ENCODE data around the gene DDN.

Gene DDN

DNA sequence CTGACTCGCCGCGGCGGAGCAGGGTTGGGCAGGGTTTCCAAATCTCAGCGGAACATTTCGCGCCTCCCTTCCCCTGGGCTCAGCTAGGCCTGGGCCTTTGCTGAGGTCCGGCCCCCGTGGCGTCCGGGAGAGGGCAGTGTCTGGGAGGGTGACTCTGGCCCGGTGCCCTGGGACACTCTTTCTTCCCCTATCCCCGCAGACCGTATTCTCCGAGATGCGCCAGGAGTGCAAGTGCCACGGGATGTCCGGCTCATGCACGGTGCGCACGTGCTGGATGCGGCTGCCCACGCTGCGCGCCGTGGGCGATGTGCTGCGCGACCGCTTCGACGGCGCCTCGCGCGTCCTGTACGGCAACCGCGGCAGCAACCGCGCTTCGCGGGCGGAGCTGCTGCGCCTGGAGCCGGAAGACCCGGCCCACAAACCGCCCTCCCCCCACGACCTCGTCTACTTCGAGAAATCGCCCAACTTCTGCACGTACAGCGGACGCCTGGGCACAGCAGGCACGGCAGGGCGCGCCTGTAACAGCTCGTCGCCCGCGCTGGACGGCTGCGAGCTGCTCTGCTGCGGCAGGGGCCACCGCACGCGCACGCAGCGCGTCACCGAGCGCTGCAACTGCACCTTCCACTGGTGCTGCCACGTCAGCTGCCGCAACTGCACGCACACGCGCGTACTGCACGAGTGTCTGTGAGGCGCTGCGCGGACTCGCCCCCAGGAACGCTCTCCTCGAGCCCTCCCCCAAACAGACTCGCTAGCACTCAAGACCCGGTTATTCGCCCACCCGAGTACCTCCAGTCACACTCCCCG is 18.0 kb downstream of the DDN start:
- Histone ChIP-seq H3K18ac (ENCODE audit: low read length) (no peak overlapping the region), H2BK12ac (ENCODE audit: low read length) (no peak overlapping the region)

DNA sequence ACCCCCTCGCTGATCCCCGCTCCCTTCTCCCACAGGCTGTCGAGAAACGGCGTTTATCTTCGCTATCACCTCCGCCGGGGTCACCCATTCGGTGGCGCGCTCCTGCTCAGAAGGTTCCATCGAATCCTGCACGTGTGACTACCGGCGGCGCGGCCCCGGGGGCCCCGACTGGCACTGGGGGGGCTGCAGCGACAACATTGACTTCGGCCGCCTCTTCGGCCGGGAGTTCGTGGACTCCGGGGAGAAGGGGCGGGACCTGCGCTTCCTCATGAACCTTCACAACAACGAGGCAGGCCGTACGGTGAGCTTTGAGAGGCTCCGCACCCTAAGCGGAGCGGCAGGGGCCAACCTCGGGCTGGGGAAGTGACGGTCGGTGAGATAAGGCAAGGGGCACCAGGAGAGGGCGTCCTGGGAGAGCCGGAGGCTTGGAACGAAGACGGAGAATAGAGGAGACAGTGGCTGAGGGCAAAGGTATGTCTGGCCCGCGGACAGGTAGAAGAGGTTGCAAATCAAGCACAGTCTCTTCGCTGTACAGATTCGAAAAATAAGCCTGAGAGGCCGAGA is 18.7 kb downstream of the DDN start:
- no peak overlapping the region for H4K91ac ChIP-seq (ENCODE audit: low read depth, low read length)
- no peak overlapping the region for H2AK5ac ChIP-seq (ENCODE audit: low read length)
- H3K4ac ChIP-seq (ENCODE audit: low read depth, low read length): no peak overlapping the region
- H3K18ac ChIP-seq (ENCODE audit: low read length): no peak overlapping the region
- no peak overlapping the region for H2BK120ac ChIP-seq (ENCODE audit: insufficient read depth, low read length, poor library complexity)
- H3K79me1 ChIP-seq (ENCODE audit: low read length): no peaks in the 10 kb centered on the region
- no peak overlapping the region for H3K23ac ChIP-seq (ENCODE audit: low read length)
- peaks cover 24 to 35% of the 10 kb centered on the region in 2 experiments for H3K4me1 ChIP-seq (ENCODE audit: control insufficient read depth in 1 of 2, insufficient read depth in 2 of 2, low read length in 2 of 2)
- DNase-seq: peak; percentile 62 to 74
- peak overlapping the region; percentile 32 for H2AFZ ChIP-seq (ENCODE audit: insufficient read depth, low read length, poor library complexity)
- H4K8ac ChIP-seq (ENCODE audit: low read depth, low read length): no peak overlapping the region
- no peak overlapping the region for H3K14ac ChIP-seq (ENCODE audit: low read length)
- H2BK12ac ChIP-seq (ENCODE audit: low read length): no peak overlapping the region
- peaks cover 9% of the 10 kb centered on the region for H3K9me3 ChIP-seq (ENCODE audit: insufficient read depth, low read depth, low read length)
- no peaks in the 10 kb centered on the region for H3K36me3 ChIP-seq (ENCODE audit: control insufficient read depth in 1 of 2, insufficient read depth in 2 of 2, low read length in 2 of 2)
- no peak overlapping the region for H2BK5ac ChIP-seq (ENCODE audit: low read depth, low read length, poor library complexity)
- no CpG with 5 or more reads among the region's 46 CpGs for WGBS (ENCODE audit: extremely low coverage, insufficient coverage, insufficient read length)
- H3K4me2 ChIP-seq (ENCODE audit: low read length): peak overlapping the region; percentile 54
- H3K9ac ChIP-seq (ENCODE audit: low read length): no peak overlapping the region
- peaks cover 90% of the 10 kb centered on the region for H3K27me3 ChIP-seq (ENCODE audit: insufficient read depth, low read length)
- H4K12ac ChIP-seq (ENCODE audit: low read depth, low read length): no peak overlapping the region
- H3K27ac ChIP-seq (ENCODE audit: low read depth, low read length): no peak overlapping the region
- H3K79me2 ChIP-seq (ENCODE audit: control insufficient read depth, insufficient read depth, low read length, poor library complexity): no peaks in the 10 kb centered on the region
- H3K4me3 ChIP-seq (ENCODE audit: low read depth, low read length): peak overlapping the region; percentile 55

More for the DNA sequence above, 18.0 kb downstream of the DDN start:
- no peak overlapping the region for H3K4ac ChIP-seq (ENCODE audit: low read depth, low read length)
- no peak overlapping the region for H2AK5ac ChIP-seq (ENCODE audit: low read length)
- WGBS (ENCODE audit: extremely low coverage, insufficient coverage, insufficient read length): no CpG with 5 or more reads among the region's 91 CpGs
- no peak overlapping the region for H3K14ac ChIP-seq (ENCODE audit: low read length)
- no peaks in the 10 kb centered on the region for H3K79me2 ChIP-seq (ENCODE audit: control insufficient read depth, insufficient read depth, low read length, poor library complexity)
- peaks cover 24 to 35% of the 10 kb centered on the region in 2 experiments for H3K4me1 ChIP-seq (ENCODE audit: control insufficient read depth in 1 of 2, insufficient read depth in 2 of 2, low read length in 2 of 2)
- no peak for DNase-seq
- H2BK5ac ChIP-seq (ENCODE audit: low read depth, low read length, poor library complexity): no peak overlapping the region
- H3K36me3 ChIP-seq (ENCODE audit: control insufficient read depth in 1 of 2, insufficient read depth in 2 of 2, low read length in 2 of 2): no peaks in the 10 kb centered on the region
- no peak overlapping the region for H4K91ac ChIP-seq (ENCODE audit: low read depth, low read length)
- peaks cover 11% of the 10 kb centered on the region for H3K9me3 ChIP-seq (ENCODE audit: insufficient read depth, low read depth, low read length)
- no peak overlapping the region for H3K27ac ChIP-seq (ENCODE audit: low read depth, low read length)
- H2BK120ac ChIP-seq (ENCODE audit: insufficient read depth, low read length, poor library complexity): no peak overlapping the region
- no peaks in the 10 kb centered on the region for H3K79me1 ChIP-seq (ENCODE audit: low read length)
- H3K4me2 ChIP-seq (ENCODE audit: low read length): peak overlapping the region; percentile 54
- H4K12ac ChIP-seq (ENCODE audit: low read depth, low read length): no peak overlapping the region
- H4K8ac ChIP-seq (ENCODE audit: low read depth, low read length): no peak overlapping the region
- no peak overlapping the region for H3K9ac ChIP-seq (ENCODE audit: low read length)
- peaks cover 84% of the 10 kb centered on the region for H3K27me3 ChIP-seq (ENCODE audit: insufficient read depth, low read length)
- H2AFZ ChIP-seq (ENCODE audit: insufficient read depth, low read length, poor library complexity): peak overlapping the region; percentile 8
- peak overlapping the region; percentile 55 for H3K4me3 ChIP-seq (ENCODE audit: low read depth, low read length)
- no peak overlapping the region for H3K23ac ChIP-seq (ENCODE audit: low read length)

DNA sequence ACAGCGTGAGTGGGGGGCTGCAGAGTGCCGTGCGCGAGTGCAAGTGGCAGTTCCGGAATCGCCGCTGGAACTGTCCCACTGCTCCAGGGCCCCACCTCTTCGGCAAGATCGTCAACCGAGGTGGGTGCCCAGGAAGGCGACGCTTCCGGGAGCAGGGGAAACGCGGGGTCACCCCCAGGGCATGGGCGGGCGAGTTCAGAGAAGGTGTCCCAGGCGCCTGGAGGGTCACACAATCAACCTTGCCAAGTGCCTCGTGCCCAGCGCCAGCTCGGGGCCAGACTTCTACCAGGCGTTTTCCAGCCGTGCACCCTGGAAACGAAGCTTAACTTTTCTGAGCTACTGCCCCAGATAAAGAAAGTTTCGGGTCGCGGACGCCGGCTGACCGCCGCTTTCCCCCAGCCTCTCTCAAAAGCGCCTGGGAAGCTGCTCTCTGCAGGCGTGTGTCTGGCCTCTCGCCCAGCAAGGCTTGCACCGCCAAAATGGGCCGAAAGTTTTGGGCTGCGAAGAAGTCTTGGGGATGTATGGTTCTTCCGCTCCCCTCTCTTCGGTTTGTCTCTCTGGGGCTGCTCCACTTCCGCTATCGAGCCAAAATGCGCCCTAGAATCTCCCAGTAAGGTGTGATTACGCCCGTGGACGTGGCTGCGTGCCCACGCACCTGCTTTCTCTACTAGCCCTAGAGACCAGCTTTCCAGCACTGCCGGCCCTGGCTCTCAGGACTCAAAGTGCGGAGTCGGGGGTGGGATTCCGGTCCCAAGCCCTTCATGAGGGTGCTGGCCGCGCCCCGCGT is 19.4 kb downstream of the DDN start:
- H4K8ac ChIP-seq (ENCODE audit: low read depth, low read length): no peak overlapping the region
- H4K12ac ChIP-seq (ENCODE audit: low read depth, low read length): no peak overlapping the region
- no peak overlapping the region for H4K91ac ChIP-seq (ENCODE audit: low read depth, low read length)
- no peak overlapping the region for H2AK5ac ChIP-seq (ENCODE audit: low read length)
- DNase-seq: no peak
- no peak overlapping the region for H2BK12ac ChIP-seq (ENCODE audit: low read length)
- H3K9ac ChIP-seq (ENCODE audit: low read length): no peak overlapping the region
- H3K4me3 ChIP-seq (ENCODE audit: low read depth, low read length): no peak overlapping the region
- no peaks in the 10 kb centered on the region for H3K79me1 ChIP-seq (ENCODE audit: low read length)
- H3K14ac ChIP-seq (ENCODE audit: low read length): no peak overlapping the region
- peaks cover 24 to 35% of the 10 kb centered on the region in 2 experiments for H3K4me1 ChIP-seq (ENCODE audit: control insufficient read depth in 1 of 2, insufficient read depth in 2 of 2, low read length in 2 of 2)
- no peak overlapping the region for H3K4ac ChIP-seq (ENCODE audit: low read depth, low read length)
- H3K27me3 ChIP-seq (ENCODE audit: insufficient read depth, low read length): peaks cover 86% of the 10 kb centered on the region
- H3K4me2 ChIP-seq (ENCODE audit: low read length): peak overlapping the region; percentile 54
- peaks cover 9% of the 10 kb centered on the region for H3K9me3 ChIP-seq (ENCODE audit: insufficient read depth, low read depth, low read length)
- H3K23ac ChIP-seq (ENCODE audit: low read length): no peak overlapping the region
- H2AFZ ChIP-seq (ENCODE audit: insufficient read depth, low read length, poor library complexity): peak overlapping the region; percentile 32
- no peak overlapping the region for H2BK5ac ChIP-seq (ENCODE audit: low read depth, low read length, poor library complexity)
- H3K18ac ChIP-seq (ENCODE audit: low read length): no peak overlapping the region
- WGBS (ENCODE audit: extremely low coverage, insufficient coverage, insufficient read length): no CpG with 5 or more reads among the region's 55 CpGs
- no peak overlapping the region for H3K27ac ChIP-seq (ENCODE audit: low read depth, low read length)
- no peaks in the 10 kb centered on the region for H3K79me2 ChIP-seq (ENCODE audit: control insufficient read depth, insufficient read depth, low read length, poor library complexity)
- no peak overlapping the region for H2BK120ac ChIP-seq (ENCODE audit: insufficient read depth, low read length, poor library complexity)
- no peaks in the 10 kb centered on the region for H3K36me3 ChIP-seq (ENCODE audit: control insufficient read depth in 1 of 2, insufficient read depth in 2 of 2, low read length in 2 of 2)

DNA sequence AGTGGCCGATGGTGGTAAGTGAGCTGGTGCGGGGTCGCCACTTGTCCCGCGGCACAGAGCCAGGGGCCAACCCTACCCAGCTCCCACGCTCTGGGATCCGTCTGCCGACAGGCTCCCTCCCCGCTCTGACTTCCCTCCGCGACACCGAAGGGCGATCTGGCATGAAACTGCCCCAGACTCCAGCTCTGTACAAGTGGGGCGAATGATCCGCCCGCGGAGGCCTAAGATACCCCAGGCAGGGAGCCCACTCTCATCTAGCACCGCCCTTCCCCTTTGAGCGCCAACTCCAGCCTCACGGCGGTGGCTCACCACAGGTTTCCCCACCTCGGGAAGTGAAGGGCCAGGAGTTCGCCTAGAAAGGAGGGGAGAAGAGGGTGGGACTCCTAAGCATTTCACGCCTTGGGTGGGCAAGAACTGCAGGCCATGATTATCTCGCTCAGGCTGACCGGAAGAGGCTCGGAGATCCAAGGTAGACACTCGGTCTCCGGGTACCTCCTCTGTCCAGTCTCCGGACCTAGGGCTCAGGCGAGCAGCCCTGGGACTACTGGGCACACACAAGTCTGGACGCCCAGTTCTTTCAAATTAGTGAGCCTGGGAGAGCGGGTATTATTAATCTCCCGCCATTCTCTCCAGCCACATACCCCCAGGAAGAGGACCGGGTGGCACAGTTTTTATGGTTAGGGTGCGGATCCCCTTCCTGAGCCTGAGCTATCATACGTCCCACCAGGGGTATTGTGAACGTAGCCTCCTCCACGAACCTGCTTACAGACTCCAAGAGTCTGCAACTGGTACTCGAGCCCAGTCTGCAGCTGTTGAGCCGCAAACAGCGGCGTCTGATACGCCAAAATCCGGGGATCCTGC is 20.2 kb downstream of the DDN start:
- DNase-seq: no peak
- Histone ChIP-seq H2BK12ac (ENCODE audit: low read length) (no peak overlapping the region), H3K18ac (ENCODE audit: low read length) (no peak overlapping the region), H3K14ac (ENCODE audit: low read length) (no peak overlapping the region), H3K4me1 (ENCODE audit: control insufficient read depth in 1 of 2, insufficient read depth in 2 of 2, low read length in 2 of 2) (peaks cover 24 to 35% of the 10 kb centered on the region in 2 experiments), H3K27me3 (ENCODE audit: insufficient read depth, low read length) (peaks cover 78% of the 10 kb centered on the region), H3K79me2 (ENCODE audit: control insufficient read depth, insufficient read depth, low read length, poor library complexity) (no peaks in the 10 kb centered on the region), H2BK120ac (ENCODE audit: insufficient read depth, low read length, poor library complexity) (no peak overlapping the region), H3K27ac (ENCODE audit: low read depth, low read length) (no peak overlapping the region), H3K36me3 (ENCODE audit: control insufficient read depth in 1 of 2, insufficient read depth in 2 of 2, low read length in 2 of 2) (no peaks in the 10 kb centered on the region), H3K4ac (ENCODE audit: low read depth, low read length) (no peak overlapping the region), H3K9ac (ENCODE audit: low read length) (no peak overlapping the region), H2AFZ (ENCODE audit: insufficient read depth, low read length, poor library complexity) (peak overlapping the region; percentile 9), H4K91ac (ENCODE audit: low read depth, low read length) (no peak overlapping the region), H4K8ac (ENCODE audit: low read depth, low read length) (no peak overlapping the region), H3K23ac (ENCODE audit: low read length) (no peak overlapping the region), H2BK5ac (ENCODE audit: low read depth, low read length, poor library complexity) (no peak overlapping the region), H2AK5ac (ENCODE audit: low read length) (no peak overlapping the region), H3K79me1 (ENCODE audit: low read length) (no peaks in the 10 kb centered on the region), H3K4me2 (ENCODE audit: low read length) (peak overlapping the region; percentile 40), H3K9me3 (ENCODE audit: insufficient read depth, low read depth, low read length) (peaks cover 9% of the 10 kb centered on the region), H4K12ac (ENCODE audit: low read depth, low read length) (no peak overlapping the region), H3K4me3 (ENCODE audit: low read depth, low read length) (no peak overlapping the region)
- WGBS (ENCODE audit: extremely low coverage, insufficient coverage, insufficient read length): no CpG with 5 or more reads among the region's 45 CpGs

Measured in trophoblast cell (in vitro differentiated cells and primary cell).